Astrocyte of the spinal cord (primary cell): Measurements from ENCODE around the gene METRNL.

ENCODE experiments used
- DNase-seq: peaks from one replicate; pipeline ENCODE4 v3.0.0; 2011; ENCODE audit warnings: low read depth, low spot score
- H3K4me3 ChIP-seq: 2 replicates; pipeline ENCODE4 v1.5.1; 2011; ENCODE audit warnings: low read depth, mild to moderate bottlenecking, low read length, moderate library complexity
- in situ Hi-C: cut with HindIII; loops from 2 replicates; pipeline ENCODE4 v1.10.0; 2017; ENCODE audit warnings: low sequenced_read_pairs
- TF ChIP-seq, protein P1 (sequence below): IDR thresholded peaks from 2 replicates; pipeline ENCODE4 v1.5.1; 2012; ENCODE audit warnings: low read depth, mild to moderate bottlenecking, low read length, inconsistent platforms

Gene METRNL

GRCh38 chr17:83094291-83094690, 14.9 kb downstream of the METRNL start:
- in situ Hi-C loops, result no loop called here
- no peak overlapping the region for H3K4me3 ChIP-seq
- TF ChIP-seq, protein P1, sequence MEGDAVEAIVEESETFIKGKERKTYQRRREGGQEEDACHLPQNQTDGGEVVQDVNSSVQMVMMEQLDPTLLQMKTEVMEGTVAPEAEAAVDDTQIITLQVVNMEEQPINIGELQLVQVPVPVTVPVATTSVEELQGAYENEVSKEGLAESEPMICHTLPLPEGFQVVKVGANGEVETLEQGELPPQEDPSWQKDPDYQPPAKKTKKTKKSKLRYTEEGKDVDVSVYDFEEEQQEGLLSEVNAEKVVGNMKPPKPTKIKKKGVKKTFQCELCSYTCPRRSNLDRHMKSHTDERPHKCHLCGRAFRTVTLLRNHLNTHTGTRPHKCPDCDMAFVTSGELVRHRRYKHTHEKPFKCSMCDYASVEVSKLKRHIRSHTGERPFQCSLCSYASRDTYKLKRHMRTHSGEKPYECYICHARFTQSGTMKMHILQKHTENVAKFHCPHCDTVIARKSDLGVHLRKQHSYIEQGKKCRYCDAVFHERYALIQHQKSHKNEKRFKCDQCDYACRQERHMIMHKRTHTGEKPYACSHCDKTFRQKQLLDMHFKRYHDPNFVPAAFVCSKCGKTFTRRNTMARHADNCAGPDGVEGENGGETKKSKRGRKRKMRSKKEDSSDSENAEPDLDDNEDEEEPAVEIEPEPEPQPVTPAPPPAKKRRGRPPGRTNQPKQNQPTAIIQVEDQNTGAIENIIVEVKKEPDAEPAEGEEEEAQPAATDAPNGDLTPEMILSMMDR, result no peak
- DNase-seq, result no peak

- H3K4me3 ChIP-seq, result no peak overlapping the region
- in situ Hi-C loops, result no loop called here
- DNase-seq, result no peak
- TF ChIP-seq, protein P1, result no peak
Measured at GRCh38 chr17:83095016-83095415, 15.6 kb downstream of the METRNL start.

DNA sequence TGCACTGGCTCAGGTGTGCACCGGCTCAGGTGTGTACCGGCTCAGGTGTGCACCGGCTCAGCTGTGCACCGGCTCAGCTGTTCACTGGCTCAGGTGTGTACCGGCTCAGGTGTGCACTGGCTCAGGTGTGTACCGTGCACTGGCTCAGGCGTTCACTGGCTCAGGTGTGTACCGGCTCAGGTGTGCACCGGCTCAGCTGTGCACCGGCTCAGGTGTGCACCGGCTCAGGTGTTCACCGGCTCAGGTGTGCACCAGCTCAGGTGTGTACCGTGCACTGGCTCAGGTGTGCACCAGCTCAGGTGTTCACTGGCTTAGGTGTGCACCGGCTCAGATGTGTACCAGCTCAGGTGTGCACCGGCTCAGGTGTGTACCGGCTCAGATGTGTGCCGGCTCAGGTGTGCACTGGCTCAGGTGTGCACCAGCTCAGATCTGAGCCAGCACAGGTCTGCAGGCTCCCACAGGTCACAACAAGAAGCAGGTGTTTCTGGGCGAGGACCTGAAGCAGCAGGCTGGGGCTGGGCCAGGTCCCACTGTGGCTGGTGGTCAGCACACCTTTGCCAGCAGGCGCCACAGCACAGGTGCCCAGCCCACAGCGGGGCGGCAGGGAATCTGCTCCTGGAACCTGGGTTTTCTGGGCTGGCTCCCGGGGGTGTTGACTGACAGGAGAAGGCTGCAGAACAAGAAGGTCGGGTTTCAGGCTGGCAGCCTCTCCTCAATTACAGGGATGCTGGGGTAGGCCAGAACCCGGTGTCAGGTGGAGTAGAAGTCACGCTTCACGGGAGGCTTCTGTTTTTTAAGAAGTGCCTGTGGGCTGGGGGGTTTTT, 17.2 kb downstream of the METRNL start:
- TF ChIP-seq, protein P1, result no peak
- H3K4me3 ChIP-seq, result no peak overlapping the region
- in situ Hi-C loops, result no loop called here
- DNase-seq, result no peak

DNA sequence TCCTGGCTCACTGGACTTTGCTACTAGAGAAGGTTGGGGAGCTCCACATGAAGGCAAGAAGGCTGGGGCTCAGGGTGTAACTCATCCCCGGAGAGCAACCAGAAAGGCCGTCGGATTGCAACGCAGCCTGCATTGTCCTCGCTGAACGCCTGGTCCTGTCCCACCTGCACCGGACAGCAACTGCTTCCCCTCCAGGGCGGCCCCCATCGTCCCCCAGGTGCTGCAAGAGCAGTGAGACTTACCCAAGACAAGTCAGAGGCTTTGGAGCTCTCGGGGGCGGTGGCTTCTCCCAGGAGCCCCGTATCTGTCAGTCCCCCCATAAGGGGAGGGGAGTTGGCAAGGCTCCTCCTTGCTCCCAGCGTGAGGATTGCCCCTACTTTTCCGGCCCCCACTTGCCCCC, 18.4 kb downstream of the METRNL start:
- DNase-seq, result no peak
- TF ChIP-seq, protein P1, result no peak
- H3K4me3 ChIP-seq, result no peak overlapping the region
- in situ Hi-C loops, result no loop called here

GRCh38 chr17:83098241-83099085, 19.1 kb downstream of the METRNL start:
- DNase-seq, result peak; percentile 21
- no peak overlapping the region for H3K4me3 ChIP-seq
- in situ Hi-C loops, result no loop called here
- TF ChIP-seq, protein P1, result no peak

DNA sequence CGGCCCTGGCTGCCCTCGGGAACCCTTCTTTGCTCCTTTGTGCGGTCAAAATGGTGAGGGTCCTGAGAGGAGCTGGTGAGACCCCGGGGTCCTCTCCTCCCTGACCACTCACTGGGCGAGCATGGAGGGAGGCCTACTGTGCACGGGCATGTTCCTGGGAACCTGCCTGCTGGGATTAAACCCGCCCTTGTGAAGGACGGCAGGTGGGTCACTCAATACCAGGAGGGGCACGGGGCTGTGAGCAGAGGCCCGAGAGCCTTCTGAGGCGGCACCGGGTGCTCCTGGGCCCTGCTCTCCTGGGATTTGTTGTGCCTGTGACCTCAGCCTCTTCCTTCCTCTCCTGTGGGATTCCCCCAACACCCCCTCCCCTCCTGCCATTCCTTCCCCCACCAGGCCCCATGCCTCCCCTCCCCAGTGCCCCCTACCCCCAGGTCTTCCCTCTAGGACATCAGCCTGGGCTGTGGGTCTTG, 19.7 kb downstream of the METRNL start:
- H3K4me3 ChIP-seq, result no peak overlapping the region
- TF ChIP-seq, protein P1, result no peak
- no peak for DNase-seq
- in situ Hi-C loops, result no loop called here
